GM18951 (cell line): ENCODE data around the gene NUDT4.
A peak's percentile ranks its signal among the peaks of the same experiment; 100 is the strongest.

Experiments
- POLR2A ChIP-seq: IDR thresholded peaks from 4 replicates; pipeline ENCODE4 v1.6.1; 2011; ENCODE audit warnings: mild to moderate bottlenecking; ENCODE audit not compliant: insufficient read length, insufficient read depth; ENCODE audit errors: extremely low read depth
- in situ Hi-C: fragments of 300-500 bp; cut with MboI; formaldehyde crosslinking; loops from one replicate; pipeline ENCODE4 v1.12.0; 2022; ENCODE audit warnings: low sequenced_read_pairs, mixed read lengths, inconsistent platforms; ENCODE audit not compliant: unreplicated experiment

NUDT4 gene

DNA sequence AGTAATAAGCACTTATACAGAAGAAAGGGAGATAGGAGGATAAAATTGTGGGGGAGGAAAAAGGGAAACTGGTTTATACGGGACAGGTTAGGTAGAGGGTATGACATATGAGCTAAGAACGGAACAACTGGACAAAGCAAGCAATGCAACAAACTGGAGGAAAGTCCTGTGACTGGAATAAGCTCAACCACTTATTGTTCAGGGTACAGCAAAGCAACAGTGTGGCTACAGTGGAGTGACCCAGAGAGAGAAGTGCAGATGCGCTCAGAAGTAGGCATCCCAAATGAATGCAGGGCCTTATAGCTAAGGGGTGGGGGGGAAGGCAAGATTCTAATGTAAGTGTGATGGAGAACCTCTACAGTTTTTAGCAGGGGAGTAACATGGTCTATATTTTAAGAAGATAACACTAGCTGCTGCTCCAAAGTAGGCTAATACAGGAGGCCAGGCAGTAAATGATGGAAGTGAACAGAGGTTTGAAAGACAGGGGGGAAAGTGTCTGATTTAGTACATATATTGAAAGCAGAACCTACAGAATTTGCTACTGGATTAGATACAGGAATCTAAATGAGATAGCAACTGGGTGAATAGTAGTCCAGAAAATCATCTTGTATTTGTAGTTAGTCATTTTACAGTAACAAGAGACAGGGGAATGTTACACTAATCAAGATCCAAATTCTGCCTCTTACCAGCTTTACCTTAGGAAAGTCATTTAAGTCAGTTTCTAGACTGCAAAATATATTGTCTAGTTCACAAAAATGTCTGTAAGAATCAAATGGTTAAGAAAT is 60.7 kb downstream of the NUDT4 start:
- TF ChIP-seq POLR2A = no peak
- in situ Hi-C loops = no loop called here

DNA sequence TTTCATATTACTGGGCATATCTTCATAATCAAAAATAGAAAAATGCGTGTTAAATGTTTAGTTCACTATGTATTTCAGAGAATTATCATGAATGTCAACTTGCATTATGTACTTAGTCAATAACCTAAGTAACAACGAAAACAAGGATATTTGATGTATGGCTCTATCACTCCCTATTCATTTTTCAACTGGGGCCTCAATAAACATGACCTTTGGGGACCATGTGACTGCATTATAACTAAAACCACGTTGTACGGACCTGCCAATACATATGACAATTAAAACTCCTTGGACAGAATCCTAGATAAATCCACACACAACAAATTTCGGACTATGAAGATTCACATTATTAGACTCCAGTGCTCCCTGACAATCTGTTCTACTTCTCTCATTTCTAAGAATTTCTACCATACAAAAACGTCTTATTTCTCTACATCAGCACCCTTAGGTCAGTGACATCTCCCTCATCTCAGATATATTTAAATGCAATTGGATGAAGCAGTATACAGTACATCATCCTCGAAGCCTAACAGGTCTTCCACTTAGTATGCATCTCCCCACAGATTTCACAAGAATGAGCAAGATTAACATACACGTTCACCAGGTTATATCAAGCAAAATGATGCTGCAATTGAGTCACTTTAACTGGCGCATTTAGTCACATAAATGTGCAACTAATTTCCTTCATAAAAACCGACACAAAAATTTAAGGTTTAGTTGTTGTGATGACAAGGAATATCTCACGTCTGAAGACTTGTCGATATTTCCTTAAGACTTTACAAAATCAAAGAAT is 62.5 kb downstream of the NUDT4 start:
- in situ Hi-C loops = no loop called here
- no peak for TF ChIP-seq POLR2A

DNA sequence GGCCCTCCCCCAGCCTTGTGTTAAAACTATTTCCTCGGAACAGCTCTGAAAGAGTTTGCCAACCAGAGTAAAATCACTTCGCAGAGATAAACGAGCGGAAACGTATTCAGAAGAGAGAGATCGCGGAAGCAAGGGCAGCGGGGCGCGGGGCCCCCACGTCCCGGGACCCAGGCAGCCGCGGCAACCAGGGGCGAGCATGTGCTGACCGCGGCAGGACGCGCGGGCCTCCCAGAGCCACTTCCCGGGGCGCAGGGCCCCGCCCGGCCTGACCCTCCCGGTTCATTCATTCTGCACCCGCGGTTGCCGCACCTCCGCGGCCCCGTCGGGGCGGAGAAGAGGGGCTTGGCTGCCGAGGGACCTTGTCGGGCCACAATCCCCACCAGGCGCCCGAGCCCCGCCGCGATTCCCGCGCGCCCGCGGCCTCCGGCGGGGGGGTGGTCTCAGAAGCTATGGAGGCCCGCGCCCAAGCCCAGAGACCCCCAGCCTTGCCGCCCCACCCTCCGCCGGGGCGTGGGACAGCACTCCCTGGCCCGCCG is 63.4 kb downstream of the NUDT4 start:
- in situ Hi-C loops = no loop called here
- TF ChIP-seq POLR2A = no peak

DNA sequence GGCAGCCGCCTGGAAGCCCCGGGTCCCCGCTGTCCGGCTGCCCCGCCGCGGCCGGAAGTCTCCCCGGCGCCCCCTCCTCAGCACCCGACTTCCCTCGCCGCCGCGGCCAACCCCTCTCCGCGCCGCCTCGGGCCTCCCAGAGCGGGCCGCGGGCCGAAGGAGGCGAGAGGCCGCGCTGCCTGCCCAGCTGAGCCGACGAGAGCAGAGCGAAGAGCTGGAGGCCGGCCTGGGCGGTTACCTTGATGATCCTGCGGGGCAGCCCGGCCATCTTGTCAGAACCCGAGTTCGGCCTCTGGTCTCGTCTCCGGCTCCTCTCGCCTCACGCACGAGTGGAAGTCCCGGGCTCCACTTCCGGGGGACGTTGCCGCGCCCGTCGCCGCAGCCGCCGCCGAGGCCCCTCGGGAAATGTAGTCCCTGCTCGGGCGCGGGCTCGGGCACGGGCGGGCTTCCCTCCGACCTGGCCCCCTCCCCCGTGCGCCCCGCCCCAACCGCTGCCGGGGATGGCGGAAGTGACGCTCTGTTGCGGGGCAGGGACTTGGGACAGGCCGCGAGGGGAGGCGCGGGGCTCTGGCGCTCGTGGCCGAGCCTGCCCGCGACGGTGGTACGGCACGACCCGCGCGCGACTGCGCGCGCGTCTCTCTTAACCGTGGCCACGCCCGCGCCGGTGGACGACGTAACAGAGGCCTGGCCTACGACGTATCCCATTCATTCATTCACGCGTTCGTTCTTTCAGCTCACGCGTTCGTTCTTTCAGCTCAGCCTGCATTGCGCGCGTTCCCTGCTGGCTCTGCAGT is 64.1 kb downstream of the NUDT4 start, which contains the start of gene UBE2N:
Gene UBE2N, minus strand, starts transcription at position 331 of the 794 bp plus-strand sequence. Its CDS starts 63 bp downstream, at position 268.
- TF ChIP-seq POLR2A = peak; percentile 95

DNA sequence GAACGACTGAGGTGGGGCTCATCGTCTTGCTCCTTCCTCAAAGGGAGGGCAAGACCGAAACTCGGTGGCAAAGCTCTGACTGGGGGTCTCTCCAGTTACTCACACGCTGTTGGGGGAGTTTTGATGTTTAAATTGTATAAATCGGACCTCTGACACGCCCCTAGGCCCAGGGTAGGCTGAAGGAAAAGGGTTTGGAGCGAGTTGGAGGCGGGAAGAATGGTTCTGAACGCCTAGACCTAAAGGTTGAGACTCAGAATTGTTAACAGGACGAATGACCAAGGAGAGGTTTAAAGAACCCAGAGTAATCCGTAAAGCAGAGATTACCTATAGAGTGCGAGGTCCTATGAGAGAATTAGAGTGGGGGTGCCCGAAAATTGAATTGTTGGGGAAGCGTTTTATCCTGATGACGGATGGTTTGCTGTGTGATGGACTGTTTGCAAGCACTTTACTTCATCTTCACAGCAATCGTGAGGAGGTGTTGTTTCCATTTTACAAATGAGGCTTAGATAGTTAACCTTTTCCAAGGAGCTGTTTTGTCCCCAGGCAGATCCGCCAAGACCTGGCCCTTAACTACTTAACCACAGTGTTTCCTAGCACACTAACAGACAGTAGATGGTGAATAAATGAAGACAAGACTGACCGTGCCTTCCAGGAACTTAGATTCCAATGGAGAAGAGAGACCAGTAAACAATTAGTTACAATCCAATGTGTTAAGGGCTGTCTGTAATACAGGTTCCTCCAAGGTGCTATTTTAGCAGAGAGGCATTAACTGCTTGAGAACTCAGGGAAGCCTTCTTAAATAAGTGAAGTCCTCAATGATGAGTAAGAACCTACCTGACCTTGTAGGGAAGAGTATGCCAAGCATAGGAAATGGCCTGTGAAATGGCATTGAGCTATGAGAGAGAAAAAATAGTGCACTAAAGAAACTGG is 65.0 kb downstream of the NUDT4 start:
- in situ Hi-C loops = no loop called here
- TF ChIP-seq POLR2A = no peak

More for the DNA sequence above, 64.1 kb downstream of the NUDT4 start, which contains the start of gene UBE2N:
- in situ Hi-C loops = no loop called here

DNA sequence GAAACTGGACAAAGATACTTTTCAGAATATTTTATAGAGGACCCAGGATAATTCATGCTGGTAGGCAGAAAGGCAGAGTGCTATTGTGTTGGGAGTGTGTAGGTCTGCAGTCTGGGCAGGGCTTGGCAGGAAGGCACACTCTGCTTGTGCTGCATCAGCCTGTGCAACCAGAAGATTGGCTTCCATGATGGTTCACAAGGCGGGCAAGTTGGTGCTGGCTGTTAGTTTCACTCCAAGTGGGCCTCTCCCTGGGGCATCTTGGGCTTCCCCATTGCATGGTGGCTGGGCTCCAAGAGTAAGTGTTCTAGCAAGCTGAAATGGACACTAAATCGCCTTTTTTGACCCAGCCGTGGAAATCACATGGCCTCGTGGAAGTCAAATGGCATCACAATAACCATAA is 65.9 kb downstream of the NUDT4 start:
- TF ChIP-seq POLR2A = no peak
- in situ Hi-C loops = no loop called here

DNA sequence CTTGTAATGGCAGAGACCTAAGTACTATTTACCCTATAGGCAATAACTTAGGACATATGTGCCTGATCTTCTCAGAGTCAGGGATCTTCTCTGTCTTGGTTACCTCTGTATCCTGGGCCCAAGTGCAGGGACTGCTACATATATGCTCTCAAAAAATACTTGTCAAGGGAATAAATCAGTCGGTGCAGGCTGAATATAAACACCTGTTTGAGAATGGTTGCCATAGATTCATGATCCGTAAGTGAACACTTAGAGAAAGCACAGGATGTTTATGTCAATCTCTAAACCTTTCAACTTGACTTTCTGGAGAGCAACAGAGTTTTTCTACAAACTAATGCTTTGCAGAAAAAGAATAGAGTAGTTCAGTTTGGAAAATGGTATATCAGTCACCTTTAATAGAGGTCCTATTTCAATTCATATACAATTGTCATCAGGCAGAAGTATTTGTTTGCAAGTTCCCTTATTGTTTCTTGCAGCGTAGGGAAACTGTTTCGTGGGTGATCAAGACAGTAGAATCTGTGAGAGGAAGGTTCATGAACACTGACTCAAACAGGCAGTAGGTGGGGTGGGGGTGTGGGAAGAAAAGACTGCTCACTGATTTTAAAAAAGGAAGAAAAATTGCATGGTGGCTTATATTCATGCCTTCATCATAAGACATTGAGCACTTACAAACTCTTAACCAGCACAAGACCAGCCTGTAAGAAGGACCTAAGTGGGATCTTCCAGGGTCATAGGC is 70.0 kb downstream of the NUDT4 start:
- TF ChIP-seq POLR2A = no peak
- in situ Hi-C loops = no loop called here

DNA sequence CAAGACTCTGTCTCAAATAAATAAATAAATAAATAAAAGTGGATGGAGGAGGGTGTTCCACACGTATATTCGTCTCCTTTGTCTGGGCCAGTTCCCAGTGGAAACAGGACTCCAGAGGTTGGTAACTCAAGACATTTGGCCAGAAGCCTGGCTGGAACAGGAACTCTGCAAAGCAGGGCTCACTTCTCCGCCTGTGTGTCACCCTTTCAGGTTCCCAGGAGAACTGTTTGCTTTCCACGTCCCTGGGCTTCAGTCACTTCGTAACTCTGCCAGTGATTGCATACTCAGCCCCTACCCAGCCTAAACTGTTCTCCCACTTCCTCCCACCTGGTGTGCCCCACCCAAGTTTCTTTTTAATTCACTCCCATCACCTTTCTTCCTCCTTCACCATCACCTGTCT is 71.1 kb downstream of the NUDT4 start:
- TF ChIP-seq POLR2A = no peak
- in situ Hi-C loops = no loop called here

DNA sequence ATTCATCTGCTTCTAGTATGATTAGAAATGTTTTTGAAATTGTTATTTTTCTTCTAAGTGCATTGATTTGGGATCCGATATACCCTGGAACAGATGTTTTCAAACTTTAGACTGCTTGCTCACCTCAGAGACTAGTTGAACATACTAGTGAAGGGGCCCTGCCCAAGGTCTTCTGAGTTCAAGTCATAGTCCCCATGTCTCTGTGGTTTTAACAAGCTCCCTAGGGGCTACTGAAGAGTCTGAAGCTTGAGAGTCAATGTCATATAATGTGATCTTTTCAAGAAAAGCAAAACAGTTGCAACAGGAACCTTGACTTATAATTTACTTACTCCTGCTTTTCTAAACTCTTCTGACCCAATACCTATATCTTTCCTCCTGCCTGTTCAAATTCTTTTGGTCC is 71.6 kb downstream of the NUDT4 start:
- in situ Hi-C loops = no loop called here
- TF ChIP-seq POLR2A = no peak

DNA sequence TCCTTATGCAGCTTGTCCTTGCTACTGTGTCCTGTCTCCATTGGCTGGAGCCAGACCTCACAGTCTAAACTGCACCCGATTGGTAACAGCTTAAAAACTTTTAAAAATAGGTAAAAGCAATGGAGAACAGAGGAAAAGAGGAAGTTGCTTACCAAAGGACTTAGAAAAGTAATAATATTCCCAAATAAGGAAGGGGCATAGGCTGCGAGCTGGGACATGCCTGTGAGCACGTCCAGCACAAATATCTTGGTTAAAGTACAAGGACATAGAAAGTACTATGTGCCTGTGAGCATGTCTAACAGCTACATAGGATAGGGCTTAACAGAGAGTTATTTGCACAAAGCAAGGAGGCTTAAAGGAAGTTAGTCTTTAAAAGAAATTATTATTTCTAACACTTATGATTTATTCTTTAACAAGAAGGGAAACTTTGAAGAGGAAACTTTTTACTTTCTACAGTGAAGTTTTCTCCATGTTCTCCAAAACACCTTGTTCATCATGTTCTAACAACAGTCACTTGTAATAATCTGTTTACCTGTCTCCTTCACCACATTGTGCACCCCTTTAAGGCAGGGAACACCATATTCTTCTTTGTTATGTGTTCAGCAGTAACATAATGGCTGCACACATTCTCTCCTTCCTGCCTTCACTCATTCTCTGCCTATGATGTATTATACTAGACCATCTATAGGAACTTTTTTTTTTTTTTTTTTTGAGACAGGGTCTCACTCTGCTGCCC is 73.9 kb downstream of the NUDT4 start:
- in situ Hi-C loops = no loop called here
- TF ChIP-seq POLR2A = no peak

DNA sequence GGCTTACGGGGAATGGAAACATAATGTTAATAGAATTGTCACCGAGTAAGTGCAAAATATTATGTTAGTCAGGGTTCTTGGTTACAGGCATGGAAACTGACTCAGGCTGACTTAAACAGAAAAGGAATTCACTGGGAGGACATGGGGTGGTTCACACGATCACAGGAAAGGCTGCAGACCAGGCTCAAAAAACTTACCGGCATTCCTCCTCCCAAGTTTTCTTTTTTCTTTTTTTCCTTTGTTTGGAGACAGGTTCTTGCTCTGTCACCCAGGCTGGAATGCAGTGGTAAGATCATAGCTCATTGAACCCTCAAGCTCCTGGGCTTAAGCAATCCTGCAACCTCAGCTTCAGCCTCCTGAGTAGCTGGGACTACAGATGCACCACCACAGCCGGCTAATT is 75.9 kb downstream of the NUDT4 start:
- in situ Hi-C loops = no loop called here
- TF ChIP-seq POLR2A = no peak
